ENCODE results near the gene ZCCHC3.
"Not testable (repeated sequence)": the region's sequence is repeated elsewhere in the genome, so short reads cannot be mapped to it uniquely, and the experiment has no call there.

The ZCCHC3 gene, protein sequence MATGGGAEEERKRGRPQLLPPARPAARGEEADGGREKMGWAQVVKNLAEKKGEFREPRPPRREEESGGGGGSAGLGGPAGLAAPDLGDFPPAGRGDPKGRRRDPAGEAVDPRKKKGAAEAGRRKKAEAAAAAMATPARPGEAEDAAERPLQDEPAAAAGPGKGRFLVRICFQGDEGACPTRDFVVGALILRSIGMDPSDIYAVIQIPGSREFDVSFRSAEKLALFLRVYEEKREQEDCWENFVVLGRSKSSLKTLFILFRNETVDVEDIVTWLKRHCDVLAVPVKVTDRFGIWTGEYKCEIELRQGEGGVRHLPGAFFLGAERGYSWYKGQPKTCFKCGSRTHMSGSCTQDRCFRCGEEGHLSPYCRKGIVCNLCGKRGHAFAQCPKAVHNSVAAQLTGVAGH

DNA sequence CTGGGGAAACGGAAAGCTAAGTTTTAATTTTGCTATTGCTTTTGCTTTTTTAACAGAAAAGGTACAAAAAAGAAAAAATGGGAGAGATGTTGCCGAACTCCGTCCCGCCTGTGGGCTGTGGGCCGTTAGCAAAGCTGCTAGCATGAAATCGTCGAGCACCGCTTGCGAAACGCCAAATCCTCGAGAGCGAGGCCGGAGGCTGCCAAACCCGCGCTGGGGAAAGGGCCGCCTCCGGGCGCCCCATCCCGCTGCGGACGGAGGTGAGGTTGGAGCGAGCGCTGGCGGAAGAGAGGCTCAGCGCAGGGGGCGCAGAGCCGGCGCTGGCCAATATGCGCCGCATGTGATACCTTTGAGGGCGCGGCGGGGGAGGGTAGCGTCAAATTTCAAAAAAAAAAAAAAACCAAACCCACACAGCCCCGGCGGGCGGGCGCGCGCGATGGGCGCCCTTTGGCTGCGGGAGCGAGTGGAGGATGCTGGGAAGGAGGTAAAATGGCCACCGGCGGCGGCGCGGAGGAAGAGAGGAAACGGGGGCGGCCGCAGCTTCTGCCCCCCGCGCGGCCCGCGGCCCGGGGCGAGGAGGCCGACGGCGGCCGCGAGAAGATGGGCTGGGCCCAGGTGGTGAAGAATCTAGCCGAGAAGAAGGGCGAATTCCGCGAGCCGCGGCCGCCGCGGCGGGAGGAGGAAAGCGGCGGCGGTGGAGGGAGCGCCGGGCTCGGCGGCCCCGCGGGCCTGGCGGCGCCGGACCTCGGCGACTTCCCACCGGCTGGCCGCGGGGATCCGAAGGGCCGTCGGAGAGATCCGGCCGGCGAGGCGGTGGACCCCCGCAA, at the start of gene ZCCHC3:
ZCCHC3 (plus strand) TSS at position 473 of the 827 bp plus-strand sequence; CDS start at position 490, 17 bp downstream.
- peak; percentile 80 for DNase-seq (ENCODE audit: low read depth, low spot score)

DNA sequence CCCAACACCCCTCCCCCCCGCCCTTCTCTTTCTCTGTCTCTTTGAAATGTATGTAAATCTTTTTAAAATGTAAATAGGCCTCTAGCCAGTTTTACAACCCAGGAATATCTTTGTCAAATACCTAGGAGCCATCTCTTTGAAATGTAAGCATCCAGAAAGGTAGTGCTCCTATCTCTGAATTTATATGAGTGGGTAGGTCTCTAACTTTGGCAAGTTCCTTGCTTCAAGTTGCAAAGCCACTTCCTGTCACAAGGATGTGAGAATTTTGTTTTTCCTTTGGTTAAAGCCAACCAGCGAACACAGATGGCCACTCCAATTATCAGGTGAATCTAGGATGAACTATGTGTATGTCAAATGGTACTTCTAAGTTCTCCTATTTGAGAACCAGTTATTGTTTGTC, 46.0 kb upstream of the ZCCHC3 start:
- DNase-seq (ENCODE audit: low read depth, low spot score), result no peak

DNA sequence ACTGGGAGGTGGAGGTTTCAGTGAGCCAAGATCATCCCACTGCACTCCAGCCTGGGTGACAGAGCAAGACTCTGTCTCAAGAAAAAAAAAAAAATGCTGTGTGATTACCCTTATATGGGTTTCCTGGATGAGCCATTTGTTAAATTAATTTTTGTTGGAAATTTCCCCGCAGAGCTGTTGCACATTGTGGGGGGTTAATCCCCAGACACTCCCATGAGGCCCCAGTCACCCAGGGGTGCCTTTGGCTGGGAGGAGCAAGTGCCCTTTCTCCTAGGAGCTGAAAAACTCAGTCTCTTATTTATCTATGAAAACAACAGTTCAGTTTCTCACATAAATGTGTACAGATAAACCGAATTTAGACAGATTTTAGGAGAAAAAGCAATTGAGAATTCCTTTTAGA, 44.6 kb upstream of the ZCCHC3 start:
- no peak for DNase-seq (ENCODE audit: low read depth, low spot score)

DNA sequence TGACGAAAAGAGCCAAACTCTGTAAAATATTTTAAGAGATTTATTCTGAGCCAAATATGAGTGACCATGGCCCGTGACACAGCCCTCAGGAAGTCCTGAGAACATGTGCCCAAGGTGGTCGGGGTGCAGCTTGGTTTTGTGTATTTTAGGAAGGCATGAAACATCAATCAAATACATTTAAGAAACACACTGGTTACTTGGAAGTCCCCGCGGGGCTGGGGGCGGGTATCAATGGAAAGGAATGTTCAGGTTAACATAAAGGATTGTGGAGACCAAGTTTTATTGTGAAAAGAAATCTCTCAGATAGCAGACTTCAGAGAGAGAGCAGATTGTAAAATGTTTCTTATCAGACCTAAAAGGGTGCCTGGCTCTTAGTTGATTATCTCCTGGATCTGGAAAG, 43.9 kb upstream of the ZCCHC3 start:
- not testable (repeated sequence) for DNase-seq (ENCODE audit: low read depth, low spot score)

DNA sequence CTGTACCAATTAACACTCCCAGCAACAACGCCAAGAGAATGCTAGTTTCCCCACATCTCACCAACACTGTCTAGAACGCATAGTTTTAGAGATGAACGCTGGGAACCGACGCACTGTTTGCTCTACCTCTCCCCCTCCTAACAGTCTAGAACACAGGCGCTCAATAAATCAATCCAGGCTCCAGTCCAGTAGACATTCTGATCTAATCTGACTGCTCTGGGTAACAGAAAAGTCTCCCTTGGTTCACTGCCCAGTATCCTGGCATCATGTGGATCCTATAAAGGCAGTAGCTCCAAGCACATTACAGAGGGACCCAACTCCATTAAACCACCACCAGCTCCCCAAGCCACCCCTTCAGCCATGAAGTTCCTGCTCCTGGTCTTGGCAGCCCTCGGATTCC, 40.0 kb upstream of the ZCCHC3 start, which contains the start of gene DEFB132:
DEFB132 (plus strand) TSS at position 306 of the 400 bp plus-strand sequence; CDS start at position 361, 55 bp downstream.
- DNase-seq (ENCODE audit: low read depth, low spot score), result no peak

DNA sequence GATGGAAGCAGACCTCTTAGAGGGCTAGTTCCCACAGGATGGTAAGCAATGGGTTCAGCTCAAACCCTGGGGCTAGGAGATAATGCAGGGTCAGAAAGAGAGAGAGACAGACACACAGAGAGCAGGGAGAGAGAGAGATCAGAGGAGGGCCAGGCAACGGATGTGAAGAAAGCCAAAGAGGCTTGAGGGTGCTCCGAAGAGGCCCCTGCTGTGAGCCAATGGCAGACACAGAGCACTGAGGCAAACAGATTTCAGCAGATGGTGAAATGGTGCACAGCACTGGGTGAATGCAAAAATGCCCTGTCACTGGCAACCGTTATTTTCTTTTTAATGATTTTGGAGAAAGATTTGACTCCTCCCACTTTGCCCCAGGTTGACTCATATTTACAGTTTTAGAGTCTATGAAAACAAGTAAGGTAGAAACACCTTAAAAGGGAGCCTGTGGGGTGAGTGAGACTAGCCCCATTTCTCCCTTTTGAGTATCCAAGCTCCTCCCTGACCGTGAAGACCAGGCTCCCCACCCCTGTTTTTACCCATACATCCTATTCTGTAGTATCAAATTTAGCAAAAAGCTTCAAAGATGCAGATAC, 39.0 kb upstream of the ZCCHC3 start:
- no peak for DNase-seq (ENCODE audit: low read depth, low spot score)

DNA sequence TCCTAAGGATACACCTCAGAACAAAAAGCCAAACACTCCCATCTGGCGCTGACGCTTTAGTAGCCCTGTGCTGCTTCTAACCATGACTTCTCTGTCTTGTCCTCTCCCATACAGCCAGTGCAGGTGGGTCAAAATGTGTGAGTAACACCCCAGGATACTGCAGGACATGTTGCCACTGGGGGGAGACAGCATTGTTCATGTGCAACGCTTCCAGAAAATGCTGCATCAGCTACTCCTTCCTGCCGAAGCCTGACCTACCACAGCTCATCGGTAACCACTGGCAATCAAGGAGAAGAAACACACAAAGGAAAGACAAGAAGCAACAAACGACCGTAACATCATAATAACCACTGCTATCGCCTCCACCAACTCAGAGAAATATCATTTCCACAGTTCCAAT, 38.4 kb upstream of the ZCCHC3 start:
- DNase-seq (ENCODE audit: low read depth, low spot score), result no peak

DNA sequence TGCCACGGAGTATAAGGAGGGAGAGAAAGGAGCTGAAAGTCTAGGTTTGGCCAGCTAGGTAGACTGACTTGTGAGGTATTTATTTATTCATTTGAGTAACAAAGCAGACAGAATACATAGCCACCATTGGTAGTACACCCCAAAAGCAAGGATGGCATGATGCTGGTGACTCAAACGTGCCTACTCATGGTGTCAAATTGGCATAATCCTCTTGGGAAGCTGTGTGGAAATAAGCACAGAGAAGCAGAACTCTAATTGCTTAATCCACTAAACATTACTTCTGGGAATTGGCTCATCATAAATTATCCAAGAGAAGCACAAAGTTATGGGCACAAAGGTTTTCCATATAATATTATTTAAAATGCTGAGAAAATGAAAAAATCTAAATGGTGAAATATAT, 37.4 kb upstream of the ZCCHC3 start:
- DNase-seq (ENCODE audit: low read depth, low spot score), result no peak

DNA sequence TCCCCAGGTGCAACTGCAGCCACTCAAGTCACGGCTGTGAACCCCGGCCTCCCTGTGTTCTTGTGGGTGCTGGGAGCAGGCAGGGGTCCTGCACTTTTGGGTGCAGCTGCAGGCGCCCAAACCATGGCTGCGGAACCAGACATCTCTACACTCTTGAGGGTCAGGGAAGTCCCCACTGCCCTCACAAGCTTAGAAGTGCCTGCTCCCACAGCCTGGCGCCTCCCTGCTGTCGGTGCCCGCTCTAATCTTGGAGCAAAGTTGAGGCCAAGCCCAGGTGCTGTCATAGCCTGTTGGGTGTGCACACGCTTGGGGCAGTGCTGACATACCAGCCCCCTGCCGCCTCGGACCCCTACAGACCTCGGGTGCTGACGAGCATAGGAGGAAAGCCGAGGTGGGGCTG, 33.7 kb upstream of the ZCCHC3 start:
- DNase-seq (ENCODE audit: low read depth, low spot score), result no peak

DNA sequence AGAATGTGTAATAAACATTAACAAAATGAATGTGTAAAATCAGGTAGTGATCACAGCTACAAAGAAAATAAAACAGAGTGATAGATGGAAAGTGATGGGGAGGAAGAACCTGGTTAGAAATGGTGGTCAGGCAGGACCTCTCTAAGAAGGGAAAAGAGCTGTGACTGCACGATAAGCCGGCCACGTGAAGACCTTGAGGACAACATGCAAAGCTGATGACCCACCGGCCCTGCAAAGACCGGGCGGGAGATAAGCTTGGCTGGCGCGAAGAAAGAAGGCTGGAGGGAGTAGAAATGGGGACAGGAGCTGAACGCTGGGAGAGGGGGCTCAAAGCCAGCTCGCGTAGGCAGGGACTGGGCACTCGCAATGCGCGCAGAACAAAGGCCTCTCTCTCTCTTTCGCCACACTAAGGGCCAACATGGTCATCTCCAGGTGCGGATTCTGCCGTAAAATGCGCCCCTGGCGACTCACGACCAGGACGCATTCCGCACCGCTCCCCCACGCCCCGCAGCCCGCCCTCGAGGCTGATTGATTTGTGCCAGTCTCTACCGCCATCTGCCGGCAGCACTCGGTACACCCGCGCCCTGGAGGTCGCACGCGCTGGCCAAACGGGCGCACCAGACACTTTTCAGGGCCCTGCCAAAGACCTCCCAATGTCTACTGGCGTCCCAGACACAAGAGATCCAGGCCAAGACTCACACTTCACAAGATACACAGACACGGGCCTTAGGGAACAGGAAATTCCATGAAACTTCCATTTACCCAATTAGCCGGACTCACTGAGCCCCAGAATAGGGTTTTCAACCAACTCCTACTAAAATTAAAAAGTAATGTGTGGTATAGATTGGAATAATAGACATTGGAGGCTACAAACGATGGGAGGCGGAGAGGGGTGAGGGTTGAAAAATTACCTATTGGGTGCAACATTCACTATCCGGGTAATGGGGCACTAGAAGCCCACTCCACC, 30.5 kb upstream of the ZCCHC3 start:
- DNase-seq (ENCODE audit: low read depth, low spot score), result peak; percentile 36

DNA sequence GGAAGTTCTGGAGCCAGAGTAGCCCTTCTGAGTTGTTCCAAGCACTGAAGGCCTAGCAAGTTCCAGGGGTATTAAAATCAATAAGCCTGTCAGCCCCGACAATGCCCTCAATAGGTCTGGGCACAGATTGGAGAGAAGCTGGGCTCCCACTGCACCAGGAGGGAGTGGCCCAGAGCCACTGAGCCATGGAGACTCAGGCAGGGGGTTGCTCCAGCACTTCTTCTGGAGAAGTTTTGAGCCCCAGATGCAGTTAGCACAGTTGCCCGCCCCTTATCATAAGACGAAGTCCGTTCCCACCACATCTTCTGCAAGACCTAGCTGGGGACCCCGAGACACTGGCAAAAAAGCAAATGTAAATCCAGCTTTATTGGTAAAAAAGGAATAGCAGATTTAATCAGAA, 26.9 kb upstream of the ZCCHC3 start:
- DNase-seq (ENCODE audit: low read depth, low spot score), result no peak

DNA sequence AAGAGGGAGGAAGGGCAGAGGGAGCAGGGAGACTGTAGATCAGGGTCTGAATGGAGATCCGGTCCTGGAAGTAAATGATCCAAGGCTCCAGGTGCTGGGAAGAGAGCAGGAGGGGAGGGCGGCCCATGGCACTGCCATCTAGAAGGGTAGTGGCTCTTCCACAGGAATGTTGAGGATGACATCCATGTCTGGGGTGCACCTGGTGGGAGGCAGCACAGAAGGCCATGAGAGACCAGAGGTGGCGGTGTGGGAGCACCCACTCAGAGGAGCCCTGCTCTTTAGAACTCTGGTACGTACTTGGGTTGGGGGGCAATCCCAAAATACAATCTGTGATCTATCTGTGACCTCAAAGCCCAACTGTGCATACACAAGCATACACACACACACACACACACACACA, 26.3 kb upstream of the ZCCHC3 start:
- DNase-seq (ENCODE audit: low read depth, low spot score), result no peak

DNA sequence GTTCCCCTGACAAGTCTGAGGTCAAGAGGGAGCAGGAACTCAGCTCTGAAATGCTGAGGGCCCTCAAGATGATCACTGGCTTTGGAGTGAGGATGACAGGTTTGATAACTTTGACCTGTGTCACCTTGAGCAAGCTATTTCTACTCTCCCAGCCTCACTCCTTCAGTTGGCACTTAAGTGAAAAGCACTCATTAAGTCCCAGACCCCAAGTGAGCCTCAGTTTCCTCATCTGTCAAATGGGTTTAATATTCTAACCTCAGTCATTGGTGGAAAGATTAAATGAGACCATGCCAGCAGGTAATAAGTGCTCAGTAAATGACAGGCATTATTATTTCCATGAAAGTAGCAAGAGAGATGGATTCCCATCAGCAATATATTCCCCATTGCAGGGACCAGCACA, 25.8 kb upstream of the ZCCHC3 start:
- no peak for DNase-seq (ENCODE audit: low read depth, low spot score)

DNA sequence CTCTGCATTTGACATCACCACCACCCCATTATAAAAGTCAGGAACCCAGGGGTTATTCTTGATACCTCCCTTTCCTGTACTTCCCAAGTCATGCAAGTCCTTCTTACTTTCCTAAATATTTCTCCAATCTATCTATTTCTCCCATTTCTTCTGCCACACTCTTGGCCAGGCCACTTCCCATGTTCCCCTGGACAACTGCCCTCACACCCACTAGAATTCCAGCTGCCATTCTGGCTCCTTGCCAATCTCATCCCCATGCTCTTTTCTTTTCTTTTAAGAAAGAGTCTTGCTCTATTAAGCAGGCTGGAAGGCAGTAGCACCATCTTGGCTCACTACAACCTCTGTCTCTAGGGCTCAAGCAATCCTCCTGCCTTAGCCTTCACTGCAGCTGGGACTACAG, 24.7 kb upstream of the ZCCHC3 start:
- no peak for DNase-seq (ENCODE audit: low read depth, low spot score)

DNA sequence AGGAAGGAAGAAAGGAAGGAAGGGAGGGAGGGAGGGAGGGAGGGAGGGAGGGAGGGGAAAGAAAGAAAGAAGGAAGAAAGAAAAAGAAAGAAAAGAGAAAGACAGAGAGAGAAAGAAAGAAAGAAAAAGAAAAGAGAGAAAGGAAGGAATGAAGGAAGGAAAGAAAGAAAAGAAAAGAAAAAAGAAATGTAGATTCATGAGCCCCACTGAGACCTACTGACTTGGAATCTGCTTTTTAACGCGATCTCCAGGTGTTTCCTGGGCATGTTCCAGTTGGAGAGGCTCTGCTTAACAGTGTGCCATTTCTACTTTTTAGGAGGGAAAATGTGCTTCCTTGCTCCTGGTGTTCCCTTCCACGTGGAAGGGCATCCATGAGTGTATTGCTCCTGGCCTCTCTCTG, 23.5 kb upstream of the ZCCHC3 start:
- no peak for DNase-seq (ENCODE audit: low read depth, low spot score)

DNA sequence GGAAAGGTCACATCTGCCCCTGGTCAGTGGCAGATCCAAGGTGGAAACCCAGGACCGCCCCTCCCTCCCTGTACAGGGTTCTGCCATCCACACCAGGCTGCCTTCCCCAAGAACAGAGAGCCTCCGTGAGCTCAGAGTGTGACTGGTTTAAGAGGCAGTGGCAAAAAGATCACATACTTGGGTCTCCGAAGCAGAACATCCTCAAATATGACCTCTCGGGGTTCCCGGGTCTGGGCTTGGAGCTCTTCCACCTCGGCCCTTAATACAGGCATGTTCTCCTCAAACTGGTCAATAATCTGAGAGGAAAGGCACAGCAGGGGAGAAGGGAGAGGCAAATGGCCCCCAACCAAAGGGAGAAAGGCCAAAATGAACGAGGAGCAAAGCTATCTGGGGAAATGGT, 21.6 kb upstream of the ZCCHC3 start:
- no peak for DNase-seq (ENCODE audit: low read depth, low spot score)

DNA sequence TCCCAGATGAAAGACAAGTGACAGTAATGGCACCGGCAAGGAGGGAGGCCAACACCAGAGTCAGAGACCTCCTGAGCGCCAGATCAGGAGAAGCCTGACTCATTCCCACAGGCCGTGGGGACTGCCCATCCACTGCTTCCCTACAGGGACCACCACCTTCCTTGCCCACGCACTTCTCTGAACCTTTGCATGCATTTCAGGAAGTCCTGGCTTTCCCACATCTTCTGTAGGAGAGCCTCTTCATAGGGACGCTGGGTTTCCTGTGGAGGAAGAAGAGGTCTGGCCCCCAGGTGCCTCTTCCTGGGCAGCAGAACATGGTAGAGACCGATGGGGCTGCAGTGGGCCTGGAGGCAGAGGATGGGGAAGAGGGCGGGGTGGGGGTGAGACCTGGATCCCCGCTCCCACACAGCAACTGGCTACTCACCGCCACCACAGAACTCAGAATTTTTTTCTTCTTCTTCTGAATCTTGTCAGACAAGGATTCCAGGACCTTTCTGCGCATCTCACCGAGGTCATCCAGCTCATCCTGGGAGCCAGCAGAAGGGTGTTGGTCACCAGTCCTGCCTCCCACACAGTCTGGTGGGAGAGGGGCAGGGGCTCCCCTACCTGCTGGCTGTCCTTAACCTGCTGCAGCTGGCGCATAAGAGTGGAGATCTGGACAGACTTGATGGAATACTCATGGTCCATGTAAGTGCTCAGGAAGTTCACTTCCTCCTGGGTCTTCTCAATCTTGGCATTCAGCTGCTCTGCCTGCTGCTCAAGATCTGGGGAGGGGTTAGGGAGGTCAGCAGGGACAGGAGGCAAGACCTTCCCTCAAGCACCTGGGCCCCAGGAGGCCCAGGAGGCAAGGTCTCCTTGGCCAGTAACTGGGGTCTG, 20.5 kb upstream of the ZCCHC3 start:
- DNase-seq (ENCODE audit: low read depth, low spot score), result no peak

DNA sequence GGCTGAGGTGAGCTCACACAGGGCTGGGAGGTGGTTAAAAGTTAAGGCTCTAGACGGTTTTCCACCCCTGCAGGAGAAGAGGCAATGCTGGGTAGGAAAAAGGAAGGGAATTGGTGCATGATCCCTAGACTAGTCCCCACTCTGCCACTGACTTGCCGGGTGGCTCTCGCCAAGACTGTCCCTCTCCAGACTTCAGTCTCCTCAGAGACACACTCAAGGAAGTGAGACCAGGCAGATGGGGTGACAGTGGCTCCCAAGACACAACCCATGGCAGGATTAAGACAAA, 19.9 kb upstream of the ZCCHC3 start:
- no peak for DNase-seq (ENCODE audit: low read depth, low spot score)

DNA sequence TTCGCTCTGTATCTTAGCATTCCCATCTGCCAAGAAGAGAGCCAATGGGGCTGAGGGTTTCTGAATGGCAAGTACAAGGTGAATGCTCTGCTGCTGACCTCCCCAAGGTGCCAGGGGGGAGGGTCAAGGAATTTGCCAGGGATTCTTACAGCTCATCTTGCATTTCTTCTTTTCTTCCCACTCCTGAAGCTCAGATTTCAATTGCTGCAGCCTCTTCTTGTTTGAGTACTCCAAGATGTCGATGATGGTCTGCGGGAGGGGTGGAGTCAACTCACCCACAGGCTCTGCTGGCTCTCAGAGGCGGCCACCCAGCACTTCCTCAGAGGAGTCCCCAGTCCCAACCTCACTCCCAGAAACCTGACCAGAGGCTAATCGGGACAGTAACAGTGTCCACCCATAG, 19.2 kb upstream of the ZCCHC3 start:
- DNase-seq (ENCODE audit: low read depth, low spot score), result no peak

Measured in smooth muscle cell of the brain vasculature (primary cell).